Keratinocyte (primary cell): ENCODE measurements around the gene GZMM. TPM values are rescaled to one million over a fixed set of nuclear protein-coding genes. Genes with fewer than 3 reads are reported as not detected.

Experiments
- DNase-seq: peaks from one replicate; pipeline ENCODE4 v3.0.0-alpha.2; 2011; ENCODE audit warnings: low read depth, missing footprints, low spot score
- FAIRE-seq: peaks from 2 replicates; lab custom pipeline; 2011; peaks lifted over from hg19 to GRCh38; lab: Jason Lieb, UNC
- H2AFZ ChIP-seq: 2 replicates; pipeline ENCODE4 v1.6.0; 2012; ENCODE audit warnings: low read length, control low read depth, inconsistent platforms; ENCODE audit not compliant: control insufficient read depth
- H3K27ac ChIP-seq: 2 replicates; pipeline ENCODE4 v1.5.1; 2011; ENCODE audit warnings: low read length; ENCODE audit not compliant: control insufficient read depth, insufficient read depth
- H3K27me3 ChIP-seq: 3 replicates; pipeline ENCODE4 v1.6.0; 2011; ENCODE audit warnings: low read length; ENCODE audit not compliant: control insufficient read depth, insufficient read depth; ENCODE audit errors: extremely low read depth
- H3K36me3 ChIP-seq, 2 experiments: 2 replicates in 1 of 2; 3 replicates in 1 of 2; pipeline ENCODE4 v1.5.1; 2011; ENCODE audit warnings: low read length in 2 of 2, mild to moderate bottlenecking in 1 of 2; ENCODE audit not compliant: control insufficient read depth in 2 of 2, insufficient read depth in 2 of 2; ENCODE audit errors: extremely low read depth in 1 of 2
- H3K4me1 ChIP-seq: 3 replicates; pipeline ENCODE4 v1.5.1; 2011; ENCODE audit warnings: low read length; ENCODE audit not compliant: control insufficient read depth, insufficient read depth; ENCODE audit errors: extremely low read depth
- H3K4me2 ChIP-seq: 3 replicates; pipeline ENCODE4 v1.6.0; 2011; ENCODE audit warnings: low read depth, low read length; ENCODE audit not compliant: control insufficient read depth, insufficient read depth; ENCODE audit errors: extremely low read depth
- H3K4me3 ChIP-seq, 3 experiments: fragments of 200-600 bp in 1 of 3; sonication (generic) in 1 of 3; 2 replicates in 2 of 3; 3 replicates in 1 of 3; pipeline ENCODE4 v1.5.1; 2011 to 2016; ENCODE audit warnings: low read length in 3 of 3, mild to moderate bottlenecking in 3 of 3, control low read depth in 2 of 3, inconsistent platforms in 1 of 3, low read depth in 1 of 3, mixed read lengths in 1 of 3, mixed run types in 1 of 3, moderate library complexity in 1 of 3; ENCODE audit not compliant: control insufficient read depth in 2 of 3, insufficient read depth in 2 of 3; ENCODE audit errors: extremely low read depth in 1 of 3
- H3K79me2 ChIP-seq: 2 replicates; pipeline ENCODE4 v1.6.0; 2012; ENCODE audit warnings: low read length; ENCODE audit not compliant: control insufficient read depth, insufficient read depth
- H3K9ac ChIP-seq: 3 replicates; pipeline ENCODE4 v1.6.0; 2011; ENCODE audit warnings: low read length; ENCODE audit not compliant: control insufficient read depth, insufficient read depth; ENCODE audit errors: extremely low read depth
- H3K9me1 ChIP-seq: 3 replicates; pipeline ENCODE4 v1.6.0; 2011; ENCODE audit warnings: low read length; ENCODE audit not compliant: control insufficient read depth, insufficient read depth; ENCODE audit errors: extremely low read depth
- H3K9me3 ChIP-seq: 2 replicates; pipeline ENCODE4 v1.5.1; 2012; ENCODE audit warnings: low read depth, low read length; ENCODE audit not compliant: control insufficient read depth
- H4K20me1 ChIP-seq: 3 replicates; pipeline ENCODE4 v1.6.0; 2011; ENCODE audit warnings: low read length; ENCODE audit not compliant: control insufficient read depth, insufficient read depth; ENCODE audit errors: extremely low read depth
- CTCF ChIP-seq, 3 experiments: IDR thresholded peaks in 1 of 3; conservative IDR thresholded peaks in 1 of 3; optimal IDR thresholded peaks in 1 of 3; 2 replicates in 2 of 3; 3 replicates in 1 of 3; pipeline versions ENCODE3 to v1.5.1; 2011; ENCODE audit warnings: low read length in 3 of 3, mild to moderate bottlenecking in 3 of 3, moderate library complexity in 2 of 3, control low read depth in 1 of 3, inconsistent platforms in 1 of 3; ENCODE audit not compliant: insufficient read depth in 2 of 3; ENCODE audit errors: extremely low read depth in 1 of 3
- EZH2 ChIP-seq: IDR thresholded peaks from one replicate; pipeline ENCODE4 v1.6.1; 2012; ENCODE audit warnings: inconsistent platforms, mild to moderate bottlenecking, low read length, moderate library complexity
- dilution Hi-C: fragments of 300-500 bp; cut with MboI; formaldehyde crosslinking; loops from one replicate; pipeline ENCODE4 v1.7.0; 2020; ENCODE audit warnings: low sequenced_read_pairs; ENCODE audit not compliant: extremely low pct_ligation_motif_present
- polyA plus RNA-seq, 5 experiments: library from polyadenylated mRNA; depleted of rRNA in 3 of 5; stranded (reverse) in 3 of 5; stranded (forward) in 1 of 5; unstranded in 1 of 5; fragments of >200 nt; gene quantifications; 1 replicate in 1 of 5; 2 replicates in 3 of 5; 3 replicates in 1 of 5; pipeline versions ENCODE4 v1.2.1 to v1.2.3, GENCODE V29; 2011 to 2012; ENCODE audit warnings: missing spikeins in 2 of 5, low read depth in 1 of 5, low replicate concordance in 1 of 5

The GZMM gene
- polyA plus RNA-seq, 1 donor (not counting 4 experiments of a cell fraction or from before 2014, with no cell fraction given): not detected

DNA sequence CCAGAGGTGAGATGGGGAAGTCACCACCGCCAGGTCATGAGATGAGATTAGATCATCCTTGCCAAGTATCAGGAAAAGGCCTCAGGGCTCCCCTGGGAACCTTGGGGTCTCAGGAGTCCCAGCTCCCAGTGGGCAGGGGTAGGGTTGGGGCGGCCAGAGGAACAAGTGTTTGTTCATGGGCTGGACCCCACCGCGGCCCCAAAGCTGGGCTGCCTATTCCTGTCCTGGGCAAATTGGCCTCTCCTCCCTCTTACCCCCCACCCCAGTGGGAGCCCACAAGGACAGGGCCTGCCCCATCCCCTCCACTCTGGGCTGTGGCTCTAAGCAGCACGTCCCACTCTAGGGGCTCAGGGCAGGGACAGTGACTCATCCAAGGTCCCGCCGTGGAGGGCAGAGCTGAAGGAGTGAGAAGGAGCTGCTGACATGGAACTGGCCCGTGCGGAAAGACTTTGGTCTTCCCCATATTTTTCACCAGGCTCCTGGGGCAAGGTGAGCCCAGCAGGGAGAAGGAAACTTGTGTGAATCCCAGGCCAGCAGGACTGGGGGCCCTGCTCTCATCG is 41.8 kb downstream of the GZMM start:
- peaks cover 9% of the 10 kb centered on the region for H3K79me2 ChIP-seq
- peaks cover 21% of the 10 kb centered on the region for H4K20me1 ChIP-seq
- peaks cover 16% of the 10 kb centered on the region for H3K27me3 ChIP-seq
- H2AFZ ChIP-seq: no peak overlapping the region
- H3K4me3 ChIP-seq: no peak overlapping the region
- no peaks in the 10 kb centered on the region for H3K9me1 ChIP-seq
- peaks cover 8% of the 10 kb centered on the region for H3K4me1 ChIP-seq
- FAIRE-seq (no peak), DNase-seq (no peak)
- H3K27ac ChIP-seq: no peak overlapping the region
- H3K4me2 ChIP-seq: no peak overlapping the region
- no peaks in the 10 kb centered on the region for H3K9me3 ChIP-seq
- dilution Hi-C loops: no loop called here
- peaks cover 5 to 23% of the 10 kb centered on the region in 2 experiments for H3K36me3 ChIP-seq
- TF ChIP-seq EZH2: no peak
- no peak for TF ChIP-seq CTCF (optimal IDR thresholded peaks at IDR 0.05 in 1 of 3, IDR thresholded peaks at IDR 0.05 in 1 of 3, conservative IDR thresholded peaks at IDR 0.05 in 1 of 3; ENCODE audit: extremely low read depth in 1 of 3, insufficient read depth in 2 of 3, low read length in 3 of 3)
- no peak overlapping the region for H3K9ac ChIP-seq

DNA sequence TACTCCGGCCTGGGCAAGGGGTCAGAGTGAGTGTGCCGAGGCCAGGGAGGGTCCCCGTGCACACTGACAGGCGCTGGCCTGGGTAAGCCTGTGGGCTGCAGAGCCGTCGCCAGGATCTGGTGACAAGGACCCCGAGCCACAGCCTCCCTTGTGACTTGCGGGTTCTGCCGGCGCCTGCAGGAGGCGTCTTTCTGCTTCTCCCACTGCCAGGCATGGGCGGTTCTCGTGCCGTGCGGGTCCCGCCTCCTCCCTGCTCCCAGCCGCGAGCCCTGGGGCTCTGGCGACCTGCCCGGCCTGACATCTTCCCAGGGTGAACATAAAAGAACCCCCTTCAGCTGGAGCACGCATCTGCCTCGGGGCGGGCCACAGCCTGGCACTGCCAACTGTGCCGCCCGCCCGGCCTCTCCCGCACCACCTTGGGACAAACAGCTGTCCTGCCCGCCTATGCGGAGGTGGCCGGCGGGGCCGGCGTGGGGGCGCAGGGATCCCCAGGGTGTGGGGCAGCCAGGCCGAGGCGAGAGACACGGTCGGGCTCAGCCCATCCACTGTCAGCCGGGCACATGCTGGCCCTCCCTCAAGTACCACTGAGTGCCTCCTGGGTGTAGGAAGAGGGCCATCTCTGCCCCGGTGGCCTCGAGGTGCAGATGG is 44.4 kb downstream of the GZMM start:
- no peaks in the 10 kb centered on the region for H3K9me1 ChIP-seq
- H4K20me1 ChIP-seq: peaks cover 15% of the 10 kb centered on the region
- dilution Hi-C loops: no loop called here
- FAIRE-seq (peak; percentile 13), DNase-seq (no peak)
- no peak overlapping the region for H3K9ac ChIP-seq
- H3K79me2 ChIP-seq: no peaks in the 10 kb centered on the region
- H3K36me3 ChIP-seq: peaks cover 4 to 6% of the 10 kb centered on the region in 2 experiments
- no peak overlapping the region for H3K27ac ChIP-seq
- peak overlapping the region; percentile 32 for H3K4me2 ChIP-seq
- no peak overlapping the region for H2AFZ ChIP-seq
- H3K4me3 ChIP-seq: no peak overlapping the region
- peaks cover 8% of the 10 kb centered on the region for H3K4me1 ChIP-seq
- no peaks in the 10 kb centered on the region for H3K9me3 ChIP-seq
- no peak for TF ChIP-seq EZH2
- TF ChIP-seq CTCF (optimal IDR thresholded peaks at IDR 0.05 in 1 of 3, IDR thresholded peaks at IDR 0.05 in 1 of 3, conservative IDR thresholded peaks at IDR 0.05 in 1 of 3; ENCODE audit: extremely low read depth in 1 of 3, insufficient read depth in 2 of 3, low read length in 3 of 3): peak; percentile 65 to 95 (median 75)
- H3K27me3 ChIP-seq: peaks cover 37% of the 10 kb centered on the region
